ENCODE data around the gene NEURL1.

Gene NEURL1

DNA sequence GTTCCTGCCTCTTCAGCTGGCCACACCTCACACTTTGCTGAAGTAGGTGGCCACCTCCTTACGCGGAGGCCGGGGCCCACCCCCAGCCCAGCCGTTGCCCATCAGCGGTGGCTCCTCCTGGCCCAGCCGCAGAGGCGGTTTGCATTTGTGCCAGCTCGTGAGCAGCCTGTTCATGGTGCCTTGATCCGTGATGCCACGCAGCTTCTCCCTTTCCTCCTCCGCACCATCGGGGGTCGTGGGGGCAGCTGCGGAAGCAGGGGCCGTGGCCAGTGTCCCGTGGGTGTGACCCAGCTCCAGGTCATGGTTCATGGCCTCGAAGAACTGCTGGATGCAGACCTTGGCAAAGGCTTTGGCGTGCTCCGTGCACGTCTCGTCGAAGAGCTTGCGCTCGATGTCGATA is 38.3 kb upstream of the NEURL1 start:
- H3K36me3 Mint-ChIP-seq (ENCODE audit: low read depth), result peaks cover 11% of the 10 kb centered on the region
- H3K4me3 Mint-ChIP-seq, result no peak overlapping the region
- no peaks in the 10 kb centered on the region for H3K9me3 Mint-ChIP-seq
- DNase-seq, result no peak
- peaks cover 36% of the 10 kb centered on the region for H3K4me1 Mint-ChIP-seq (ENCODE audit: low read depth)
- H3K27ac Mint-ChIP-seq, result no peak overlapping the region
- H3K27me3 Mint-ChIP-seq, result no peaks in the 10 kb centered on the region

DNA sequence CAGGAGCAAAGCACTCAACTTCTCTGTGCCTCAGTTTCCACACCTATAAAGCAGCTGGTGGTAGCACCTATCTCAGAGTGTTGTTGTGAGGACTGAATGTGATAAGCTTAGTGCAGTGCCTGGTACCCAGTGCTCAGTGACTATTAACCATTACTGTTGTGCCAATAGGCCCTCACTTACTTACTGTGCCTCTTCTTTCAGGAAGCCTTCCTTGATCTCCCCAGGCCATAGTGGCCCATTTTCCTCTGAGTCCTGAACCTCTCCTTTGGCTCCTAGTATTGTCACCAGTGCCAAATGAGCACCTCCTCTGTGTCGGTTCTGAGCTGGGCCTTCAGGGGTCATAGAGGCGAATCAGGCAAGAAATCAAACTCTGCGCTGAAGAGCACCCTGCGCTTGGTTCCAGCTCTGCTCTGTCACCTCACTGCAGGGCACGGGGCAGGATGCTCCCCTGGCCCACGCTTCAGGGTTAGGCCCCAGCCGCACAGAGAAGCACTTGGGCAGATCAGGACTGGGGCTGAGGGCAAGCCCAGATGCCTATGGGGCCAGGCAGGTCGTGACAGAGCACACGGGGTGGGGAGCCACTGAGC is 37.3 kb upstream of the NEURL1 start:
- DNase-seq, result no peak
- no peaks in the 10 kb centered on the region for H3K9me3 Mint-ChIP-seq
- H3K36me3 Mint-ChIP-seq (ENCODE audit: low read depth), result peaks cover 2% of the 10 kb centered on the region
- H3K4me1 Mint-ChIP-seq (ENCODE audit: low read depth), result peaks cover 26% of the 10 kb centered on the region
- no peak overlapping the region for H3K27ac Mint-ChIP-seq
- H3K4me3 Mint-ChIP-seq, result no peak overlapping the region
- H3K27me3 Mint-ChIP-seq, result no peaks in the 10 kb centered on the region

DNA sequence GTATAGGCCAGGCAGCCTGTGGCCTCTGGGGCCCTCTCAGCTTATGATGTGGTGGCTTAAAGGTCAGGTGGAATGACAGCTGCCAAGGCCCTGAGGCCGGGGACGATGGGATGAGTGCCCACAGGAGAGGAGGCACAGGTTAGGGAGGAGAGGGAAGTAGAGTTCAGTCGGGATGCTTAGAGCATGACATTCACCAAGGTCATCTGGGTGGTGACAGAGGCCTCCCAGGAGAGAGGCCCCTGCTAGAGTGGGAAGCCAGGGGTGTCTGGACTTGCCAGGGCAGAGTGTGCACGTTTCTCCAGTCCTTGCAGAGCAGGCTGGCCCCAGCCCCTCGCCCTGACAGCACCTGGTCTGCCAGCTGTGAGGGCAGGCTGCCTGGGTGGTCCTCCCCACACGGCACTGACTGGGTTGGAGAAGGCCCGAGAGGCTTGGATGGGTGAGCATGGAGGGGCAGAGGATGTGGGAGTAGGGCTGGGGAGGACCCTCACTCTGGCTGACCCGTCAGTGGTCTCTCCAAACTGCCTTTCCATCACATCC is 36.3 kb upstream of the NEURL1 start:
- Mint-ChIP-seq H3K4me3 (no peak overlapping the region), H3K36me3 (ENCODE audit: low read depth) (no peaks in the 10 kb centered on the region), H3K4me1 (ENCODE audit: low read depth) (peaks cover 19% of the 10 kb centered on the region), H3K27me3 (no peaks in the 10 kb centered on the region), H3K9me3 (no peaks in the 10 kb centered on the region), H3K27ac (no peak overlapping the region)
- DNase-seq, result no peak

DNA sequence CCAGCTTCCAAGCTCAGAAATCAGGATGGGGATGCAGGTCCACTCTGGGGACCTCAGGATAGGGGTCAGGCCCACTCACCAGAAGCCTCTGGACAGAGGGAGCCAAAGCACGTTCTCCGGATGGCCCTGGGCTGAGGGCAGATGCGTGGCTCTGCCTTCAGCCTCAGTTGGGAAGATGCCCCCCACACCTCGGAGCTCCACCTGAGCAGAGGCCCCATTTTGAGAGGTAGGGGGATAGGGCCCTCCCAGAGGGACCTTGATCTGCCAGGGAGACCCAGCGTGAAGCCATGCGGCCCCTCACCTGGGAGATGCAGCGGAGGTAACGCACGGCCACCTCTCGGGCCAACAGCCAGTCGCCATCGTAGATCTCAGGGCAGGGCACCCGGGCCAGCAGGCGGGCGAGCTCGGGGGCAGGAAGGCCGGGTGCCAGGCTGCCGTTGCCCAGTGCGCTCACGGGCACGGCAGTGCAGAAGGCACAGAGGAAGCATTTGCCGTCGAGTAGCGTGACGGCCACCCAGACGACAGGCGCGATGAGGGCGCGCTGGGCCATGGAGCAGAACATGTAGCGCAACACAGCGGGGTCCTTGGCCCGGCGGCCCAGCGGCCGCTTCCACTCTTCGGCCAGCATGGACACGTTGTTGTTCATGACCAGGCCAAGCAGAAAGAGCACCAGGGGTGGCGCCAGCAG is 35.5 kb upstream of the NEURL1 start:
- no peak for DNase-seq
- Mint-ChIP-seq H3K27me3 (no peaks in the 10 kb centered on the region), H3K27ac (no peak overlapping the region), H3K36me3 (ENCODE audit: low read depth) (no peaks in the 10 kb centered on the region), H3K4me1 (ENCODE audit: low read depth) (peaks cover 13% of the 10 kb centered on the region), H3K4me3 (no peak overlapping the region), H3K9me3 (no peaks in the 10 kb centered on the region)

DNA sequence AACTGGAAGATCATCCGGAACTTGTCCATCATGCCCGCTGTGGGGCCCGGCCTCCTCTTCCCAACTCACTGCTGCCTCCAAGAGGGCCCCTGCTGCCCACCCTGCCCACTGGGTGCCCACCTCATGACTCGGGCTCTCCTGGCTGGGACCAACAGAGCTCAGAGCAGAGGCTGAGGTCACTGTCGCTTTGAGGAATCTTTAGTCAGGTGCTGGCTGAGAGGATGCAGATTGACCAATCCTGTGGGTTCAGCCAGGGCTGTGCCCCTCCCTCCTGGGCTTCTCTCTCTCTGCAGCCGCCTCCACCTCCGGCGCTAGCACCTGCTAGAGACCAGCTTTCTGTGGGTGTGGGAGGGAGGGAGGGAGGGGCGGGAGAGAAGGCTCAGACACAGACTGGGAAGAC is 34.8 kb upstream of the NEURL1 start, which contains the start of gene CALHM1:
TSS of gene CALHM1 (minus strand) at position 181 of the 400 bp plus-strand sequence. CDS start at position 32, 149 bp downstream.
- Mint-ChIP-seq H3K9me3 (no peaks in the 10 kb centered on the region), H3K27me3 (no peaks in the 10 kb centered on the region), H3K27ac (no peak within 1 kb of the TSS), H3K36me3 (ENCODE audit: low read depth) (no peaks in the 10 kb centered on the region), H3K4me3 (no peak within 1 kb of the TSS), H3K4me1 (ENCODE audit: low read depth) (peaks cover 9% of the 10 kb centered on the region)
- no peak for DNase-seq

DNA sequence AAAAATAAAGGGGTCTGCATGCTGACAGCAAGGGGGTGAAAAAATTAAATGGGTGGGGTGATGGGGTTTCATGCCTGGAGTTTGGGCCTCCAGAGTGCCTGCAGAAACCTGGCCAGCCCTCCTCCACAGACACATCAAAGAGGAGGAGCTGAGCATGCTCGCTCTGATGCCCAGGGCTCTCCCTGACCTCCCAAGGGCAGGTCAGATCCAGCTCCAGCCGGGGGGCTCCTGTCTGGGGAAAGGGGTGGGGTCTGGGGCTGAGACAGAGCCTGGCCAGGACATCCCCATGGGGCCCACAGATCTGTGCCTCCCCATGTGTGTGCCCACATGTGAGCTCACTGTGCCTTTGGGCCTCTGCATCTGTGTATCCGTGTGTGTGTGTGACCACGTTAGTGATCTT is 33.9 kb upstream of the NEURL1 start:
- Mint-ChIP-seq H3K4me1 (ENCODE audit: low read depth) (peaks cover 7% of the 10 kb centered on the region), H3K4me3 (no peak overlapping the region), H3K27ac (no peak overlapping the region), H3K27me3 (no peaks in the 10 kb centered on the region), H3K36me3 (ENCODE audit: low read depth) (no peaks in the 10 kb centered on the region), H3K9me3 (no peaks in the 10 kb centered on the region)
- DNase-seq, result no peak

DNA sequence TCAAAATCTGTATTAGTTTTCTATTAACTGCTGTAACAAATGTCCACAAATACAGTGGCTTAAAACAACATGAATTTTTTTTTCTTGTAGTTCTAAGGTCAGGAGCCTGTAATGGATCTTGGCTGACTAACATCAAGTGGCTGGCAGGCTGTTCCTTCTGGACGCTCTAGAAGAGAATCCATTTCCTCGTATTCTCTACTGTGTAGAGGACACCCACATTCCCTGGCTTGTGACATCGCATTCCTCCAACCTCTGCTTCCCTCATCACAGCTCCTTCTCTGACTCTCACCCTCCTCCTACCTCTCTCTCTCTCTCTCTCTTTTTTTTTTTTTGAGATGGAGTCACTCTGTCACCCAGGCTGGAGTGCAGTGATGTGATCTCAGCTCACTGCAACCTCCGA is 30.0 kb upstream of the NEURL1 start:
- H3K4me1 Mint-ChIP-seq (ENCODE audit: low read depth), result peaks cover 9% of the 10 kb centered on the region
- H3K9me3 Mint-ChIP-seq, result no peaks in the 10 kb centered on the region
- no peaks in the 10 kb centered on the region for H3K36me3 Mint-ChIP-seq (ENCODE audit: low read depth)
- H3K4me3 Mint-ChIP-seq, result no peak overlapping the region
- no peak overlapping the region for H3K27ac Mint-ChIP-seq
- no peak for DNase-seq
- H3K27me3 Mint-ChIP-seq, result no peaks in the 10 kb centered on the region

DNA sequence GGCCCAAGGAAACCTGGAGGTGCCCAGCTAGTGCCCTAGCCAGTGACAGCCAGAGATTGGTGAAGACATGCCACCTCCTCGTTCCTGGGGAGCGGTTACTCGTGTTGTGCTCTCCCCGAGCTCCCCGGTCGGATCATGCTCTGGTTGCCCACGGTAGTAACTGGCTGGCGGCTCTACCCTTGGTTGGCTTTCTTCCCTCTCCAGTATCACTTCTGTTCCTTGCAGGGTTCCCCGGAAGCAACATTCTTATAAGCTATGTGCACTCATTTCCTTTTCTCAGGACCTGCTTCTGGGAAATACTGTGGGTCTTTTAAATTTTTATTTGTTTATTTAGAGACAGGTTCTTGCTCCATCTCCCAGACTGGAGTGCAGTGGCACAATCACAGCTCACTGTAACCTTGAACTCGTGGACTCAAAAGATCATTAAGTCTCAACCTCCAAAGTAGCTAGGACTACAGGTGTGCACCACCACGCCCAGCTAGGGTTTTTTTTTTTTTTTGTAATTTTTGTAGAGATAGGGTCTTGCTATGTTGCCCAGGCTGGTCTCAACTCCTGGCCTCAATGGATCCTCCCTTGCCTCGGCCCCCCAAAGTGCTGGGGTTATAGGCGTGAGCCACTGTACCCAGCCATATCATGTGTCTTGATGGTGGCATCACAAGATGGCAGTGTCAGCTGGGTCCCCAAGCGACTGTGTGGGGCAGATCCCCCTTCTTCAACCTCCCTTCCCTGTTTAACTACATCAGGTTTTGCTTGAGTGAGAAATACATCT is 27.9 kb upstream of the NEURL1 start:
- no peaks in the 10 kb centered on the region for H3K9me3 Mint-ChIP-seq
- H3K36me3 Mint-ChIP-seq (ENCODE audit: low read depth), result no peaks in the 10 kb centered on the region
- no peak for DNase-seq
- no peaks in the 10 kb centered on the region for H3K27me3 Mint-ChIP-seq
- H3K4me3 Mint-ChIP-seq, result no peak overlapping the region
- no peak overlapping the region for H3K27ac Mint-ChIP-seq
- peaks cover 5% of the 10 kb centered on the region for H3K4me1 Mint-ChIP-seq (ENCODE audit: low read depth)

DNA sequence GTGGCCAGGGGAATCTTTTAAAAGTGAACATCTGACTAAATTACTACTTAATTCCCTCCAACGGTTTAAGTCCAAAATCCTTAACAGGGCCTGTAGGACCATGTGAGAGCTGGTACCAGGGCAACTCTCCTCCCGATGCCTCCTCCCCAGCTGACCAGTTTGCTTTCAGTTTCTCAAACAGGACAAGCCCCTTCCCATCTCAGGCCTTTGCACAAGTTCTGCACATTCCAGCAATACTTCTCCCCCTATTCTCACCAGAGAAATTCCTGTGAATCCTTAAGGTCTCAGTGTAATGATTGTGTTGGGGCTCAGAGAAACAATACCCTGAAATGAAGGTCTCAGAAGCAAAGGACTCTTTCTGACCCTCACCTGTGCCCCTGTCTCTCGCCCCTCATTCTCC is 26.8 kb upstream of the NEURL1 start:
- H3K27me3 Mint-ChIP-seq, result no peaks in the 10 kb centered on the region
- H3K9me3 Mint-ChIP-seq, result no peaks in the 10 kb centered on the region
- peaks cover 15% of the 10 kb centered on the region for H3K4me1 Mint-ChIP-seq (ENCODE audit: low read depth)
- no peak overlapping the region for H3K27ac Mint-ChIP-seq
- no peaks in the 10 kb centered on the region for H3K36me3 Mint-ChIP-seq (ENCODE audit: low read depth)
- H3K4me3 Mint-ChIP-seq, result no peak overlapping the region
- no peak for DNase-seq

DNA sequence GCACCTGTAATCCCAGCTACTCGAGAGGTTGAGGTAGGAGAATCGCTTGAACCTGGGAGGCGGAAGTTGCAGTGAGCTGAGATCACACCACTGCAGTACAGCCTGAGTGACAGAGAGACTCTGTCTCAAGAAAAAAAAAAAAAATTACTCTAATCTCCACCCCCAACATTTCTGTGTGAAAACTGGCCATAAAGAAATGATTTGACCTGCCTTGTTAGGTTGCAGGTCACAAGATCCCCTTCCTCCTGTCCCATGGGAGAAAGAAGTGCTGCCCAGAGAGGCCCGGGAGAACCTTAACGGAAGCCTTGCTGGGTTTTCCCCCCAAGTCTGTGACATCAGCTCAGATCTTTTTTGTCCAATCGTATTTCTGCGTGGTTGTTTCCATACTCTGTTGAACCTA is 26.1 kb upstream of the NEURL1 start:
- Mint-ChIP-seq H3K27ac (no peak overlapping the region), H3K9me3 (no peaks in the 10 kb centered on the region), H3K4me3 (no peak overlapping the region), H3K27me3 (no peaks in the 10 kb centered on the region), H3K4me1 (ENCODE audit: low read depth) (peaks cover 21% of the 10 kb centered on the region), H3K36me3 (ENCODE audit: low read depth) (no peaks in the 10 kb centered on the region)
- no peak for DNase-seq

DNA sequence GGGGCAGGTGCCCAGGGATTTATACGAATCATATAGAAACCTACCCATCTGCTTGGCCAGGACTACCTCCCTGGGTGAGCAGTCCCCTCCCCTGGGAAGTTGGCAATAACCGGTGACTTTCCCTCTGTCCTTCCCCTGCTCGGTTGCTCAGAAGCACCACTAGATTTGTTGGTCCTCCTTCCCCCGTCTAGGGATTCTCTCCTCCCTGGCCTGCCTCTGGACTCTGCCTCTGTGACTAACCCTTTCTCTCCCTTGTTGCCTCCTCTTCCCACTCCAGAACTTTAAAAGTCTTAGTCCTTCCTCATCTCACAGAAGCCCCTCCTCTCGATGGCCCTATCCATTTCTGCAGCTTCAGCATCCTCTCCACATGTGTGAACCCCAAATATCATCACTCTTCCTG is 24.3 kb upstream of the NEURL1 start:
- Mint-ChIP-seq H3K4me1 (ENCODE audit: low read depth) (peaks cover 24% of the 10 kb centered on the region), H3K9me3 (no peaks in the 10 kb centered on the region), H3K4me3 (no peak overlapping the region), H3K27me3 (no peaks in the 10 kb centered on the region), H3K36me3 (ENCODE audit: low read depth) (no peaks in the 10 kb centered on the region), H3K27ac (peak overlapping the region; percentile 3)
- no peak for DNase-seq

DNA sequence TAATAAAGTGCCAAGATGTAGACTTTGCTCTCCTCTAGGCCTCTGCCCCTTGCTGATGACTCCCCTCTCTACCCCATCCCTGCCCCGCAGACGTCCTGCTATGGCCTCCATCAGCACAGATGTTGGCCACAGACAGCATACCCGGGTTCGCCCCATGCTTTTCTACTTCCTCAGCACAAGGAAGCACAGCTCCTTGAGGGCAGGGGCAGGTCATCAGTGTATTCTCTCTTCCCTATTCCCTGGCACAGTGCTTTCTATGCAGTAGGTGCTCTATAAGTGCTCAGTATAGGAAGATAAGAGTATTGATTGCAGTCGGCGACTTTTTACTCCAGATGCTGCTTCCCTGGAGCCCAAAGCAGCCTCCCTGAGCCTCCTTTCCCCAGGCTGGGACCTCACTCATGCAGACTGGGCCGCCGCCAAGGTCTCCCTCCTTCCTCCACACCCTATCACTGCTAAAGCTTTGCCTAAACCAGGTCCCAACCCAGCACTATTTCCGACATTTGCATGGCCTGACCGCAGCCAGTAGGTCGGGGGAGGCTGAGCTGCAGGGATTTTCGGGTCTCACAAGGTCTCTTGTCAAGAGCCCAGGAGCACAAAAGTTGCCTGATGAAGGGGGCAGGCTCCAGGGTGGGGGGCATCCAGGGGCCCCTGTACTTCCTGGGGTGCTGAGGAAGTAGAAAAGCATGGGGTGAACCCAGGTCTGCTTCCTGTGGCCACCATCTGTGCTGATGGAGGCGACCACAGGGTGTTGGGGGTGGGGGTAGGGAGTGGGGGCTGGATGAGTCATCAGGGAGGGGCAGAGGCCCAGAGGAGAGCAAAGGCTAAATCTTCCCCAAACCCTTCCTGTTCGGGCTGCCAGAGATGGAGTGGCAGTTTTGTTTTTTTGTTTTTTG is 22.5 kb upstream of the NEURL1 start:
- Mint-ChIP-seq H3K4me3 (peak overlapping the region; percentile 53), H3K27me3 (no peaks in the 10 kb centered on the region), H3K4me1 (ENCODE audit: low read depth) (peaks cover 24% of the 10 kb centered on the region), H3K9me3 (no peaks in the 10 kb centered on the region), H3K36me3 (ENCODE audit: low read depth) (no peaks in the 10 kb centered on the region), H3K27ac (peak overlapping the region; percentile 87)
- DNase-seq, result peak; percentile 72

DNA sequence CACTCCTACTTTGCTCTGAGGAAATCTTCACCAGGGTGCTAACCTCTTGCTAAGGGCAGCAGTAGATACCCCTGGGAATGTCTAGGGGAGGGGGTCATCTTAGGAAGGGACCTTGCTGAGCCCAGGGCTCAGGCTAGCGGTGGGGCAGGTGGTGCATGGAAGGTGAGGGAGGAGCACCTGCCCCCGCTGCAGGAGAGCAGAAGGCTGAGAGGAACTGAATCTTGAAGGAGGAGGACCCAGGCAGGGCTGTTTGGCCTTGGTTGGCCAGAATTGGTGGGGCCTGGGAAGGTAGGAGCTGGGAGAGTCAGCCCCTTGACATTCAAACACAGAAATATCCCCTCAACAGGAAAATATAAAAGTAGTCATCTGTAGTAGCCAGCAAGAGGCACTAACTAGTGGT is 21.5 kb upstream of the NEURL1 start:
- H3K9me3 Mint-ChIP-seq, result no peaks in the 10 kb centered on the region
- H3K36me3 Mint-ChIP-seq (ENCODE audit: low read depth), result no peaks in the 10 kb centered on the region
- peak overlapping the region; percentile 87 for H3K27ac Mint-ChIP-seq
- peak overlapping the region; percentile 53 for H3K4me3 Mint-ChIP-seq
- H3K4me1 Mint-ChIP-seq (ENCODE audit: low read depth), result peaks cover 27% of the 10 kb centered on the region
- no peak for DNase-seq
- no peaks in the 10 kb centered on the region for H3K27me3 Mint-ChIP-seq

DNA sequence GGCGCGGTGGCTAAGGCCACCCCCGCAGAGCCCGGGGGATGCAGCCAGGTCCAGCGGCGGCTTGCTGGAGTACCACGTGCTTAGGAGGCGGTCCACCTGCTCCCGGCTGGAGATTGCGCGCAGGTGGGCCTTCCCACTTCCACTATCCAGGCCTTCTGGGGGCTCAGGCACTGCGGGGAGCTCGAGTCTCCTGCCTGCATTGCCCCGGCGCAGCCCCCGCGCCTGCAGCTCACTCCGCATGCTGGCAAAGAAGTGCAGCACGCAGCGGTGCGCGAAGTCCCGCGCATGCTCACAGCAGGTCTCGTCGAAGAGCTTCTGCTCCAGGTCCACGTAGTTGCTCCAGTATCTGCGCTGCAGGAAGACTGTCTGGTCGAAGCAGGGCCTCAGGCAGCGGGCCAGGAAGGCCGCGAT is 20.2 kb upstream of the NEURL1 start:
- Mint-ChIP-seq H3K36me3 (ENCODE audit: low read depth) (no peaks in the 10 kb centered on the region), H3K4me1 (ENCODE audit: low read depth) (peaks cover 25% of the 10 kb centered on the region), H3K9me3 (no peaks in the 10 kb centered on the region), H3K27ac (no peak overlapping the region), H3K27me3 (no peaks in the 10 kb centered on the region), H3K4me3 (no peak overlapping the region)
- no peak for DNase-seq

Measured in activated T-cell treated with anti-CD3 and anti-CD28 coated beads, Interleukin-2, amount 50 U/mL, for 24 hours (primary cell).